ENCODE measurements around the gene PIGQ.
"Not testable (repeated sequence)": the region's sequence is repeated elsewhere in the genome, so short reads cannot be mapped to it uniquely, and the experiment has no call there.

Gene PIGQ

DNA sequence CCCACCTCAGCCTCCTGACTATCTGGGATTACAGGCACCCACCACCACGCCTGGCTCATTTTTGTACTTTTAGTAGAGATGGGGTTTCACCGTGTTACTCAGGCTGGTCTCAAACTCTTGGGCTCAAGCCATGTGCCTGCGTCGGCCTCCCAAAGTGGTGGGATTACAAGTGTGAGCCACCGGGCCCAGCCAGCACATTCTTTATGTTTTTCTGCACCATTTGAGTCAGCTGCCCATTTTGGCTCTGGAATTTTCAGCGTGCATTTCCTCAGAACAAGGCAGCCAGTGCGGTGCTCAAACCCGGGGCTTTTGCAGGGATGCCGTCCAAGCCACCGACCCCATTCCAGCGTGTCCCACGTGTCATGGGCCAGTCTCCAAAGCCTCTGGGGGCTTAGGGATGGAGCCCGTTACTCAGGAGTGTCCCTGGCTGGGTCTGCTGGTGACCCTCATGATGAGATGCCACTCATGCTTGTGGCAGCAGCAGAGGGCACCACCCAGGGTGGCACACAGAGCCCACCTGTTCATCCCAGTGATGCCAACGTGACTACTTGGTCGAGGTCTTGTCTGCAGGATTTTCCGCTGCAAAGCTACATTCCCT, 16.4 kb downstream of the PIGQ start:
- no peak for DNase-seq (ENCODE audit: low read depth, low spot score)

DNA sequence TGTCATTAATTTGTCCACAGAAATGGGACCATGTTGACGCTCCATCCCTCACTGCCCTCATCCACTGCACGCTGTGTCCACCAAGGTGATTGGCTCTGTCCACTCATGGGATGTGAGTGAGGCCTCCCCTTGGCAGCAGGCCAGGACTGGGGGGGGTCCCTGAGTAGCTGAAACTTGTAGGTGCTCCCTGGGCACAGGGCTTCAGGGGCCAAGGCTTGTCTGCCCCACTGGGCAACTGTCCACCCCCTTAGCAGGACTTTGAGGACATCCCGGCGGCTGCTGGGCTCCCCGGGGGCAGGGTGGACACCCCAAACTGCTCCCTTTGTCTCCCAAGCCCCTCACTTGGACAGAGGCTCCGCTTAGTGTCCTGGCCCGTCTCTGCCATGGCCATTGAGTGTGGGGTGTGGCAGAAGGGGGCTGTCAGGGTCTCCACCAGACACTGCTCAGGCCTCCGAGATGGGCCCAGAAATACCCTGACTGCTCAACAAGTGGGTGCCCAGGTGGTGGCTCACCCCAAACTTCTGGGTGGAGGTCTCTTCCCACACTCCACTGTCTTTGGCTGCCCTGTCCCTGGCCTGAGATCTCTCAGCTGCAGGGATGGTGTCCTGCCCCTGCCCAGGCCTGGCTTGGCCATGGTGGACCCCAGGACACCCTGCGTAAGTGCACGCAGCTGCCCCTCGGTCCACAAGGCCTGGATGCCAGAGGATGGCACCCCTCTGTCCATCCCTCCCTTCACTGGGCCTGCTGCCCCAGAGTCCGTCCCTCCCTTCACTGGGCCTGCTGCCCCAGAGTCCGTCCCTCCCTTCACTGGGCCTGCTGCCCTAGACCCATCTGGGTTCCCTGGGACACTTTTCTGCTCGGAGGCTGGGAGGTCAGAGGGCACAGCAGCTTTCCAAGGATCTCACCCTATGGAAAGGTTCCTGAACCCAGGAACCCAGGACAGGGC, 17.1 kb downstream of the PIGQ start:
- DNase-seq (ENCODE audit: low read depth, low spot score), result no peak

DNA sequence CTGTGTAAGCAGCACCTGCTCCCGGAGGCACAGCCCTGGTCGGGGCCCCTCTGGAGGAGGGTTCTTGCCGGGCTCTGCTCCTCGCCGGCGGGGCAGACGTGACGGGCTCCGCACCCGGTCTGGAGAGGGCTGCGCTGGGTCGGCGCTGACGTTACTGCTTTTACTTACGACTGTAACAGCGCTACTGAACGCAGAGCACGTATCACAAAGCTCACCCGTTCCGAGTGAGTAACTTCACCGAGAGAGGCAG, 18.8 kb downstream of the PIGQ start:
- DNase-seq (ENCODE audit: low read depth, low spot score), result no peak

DNA sequence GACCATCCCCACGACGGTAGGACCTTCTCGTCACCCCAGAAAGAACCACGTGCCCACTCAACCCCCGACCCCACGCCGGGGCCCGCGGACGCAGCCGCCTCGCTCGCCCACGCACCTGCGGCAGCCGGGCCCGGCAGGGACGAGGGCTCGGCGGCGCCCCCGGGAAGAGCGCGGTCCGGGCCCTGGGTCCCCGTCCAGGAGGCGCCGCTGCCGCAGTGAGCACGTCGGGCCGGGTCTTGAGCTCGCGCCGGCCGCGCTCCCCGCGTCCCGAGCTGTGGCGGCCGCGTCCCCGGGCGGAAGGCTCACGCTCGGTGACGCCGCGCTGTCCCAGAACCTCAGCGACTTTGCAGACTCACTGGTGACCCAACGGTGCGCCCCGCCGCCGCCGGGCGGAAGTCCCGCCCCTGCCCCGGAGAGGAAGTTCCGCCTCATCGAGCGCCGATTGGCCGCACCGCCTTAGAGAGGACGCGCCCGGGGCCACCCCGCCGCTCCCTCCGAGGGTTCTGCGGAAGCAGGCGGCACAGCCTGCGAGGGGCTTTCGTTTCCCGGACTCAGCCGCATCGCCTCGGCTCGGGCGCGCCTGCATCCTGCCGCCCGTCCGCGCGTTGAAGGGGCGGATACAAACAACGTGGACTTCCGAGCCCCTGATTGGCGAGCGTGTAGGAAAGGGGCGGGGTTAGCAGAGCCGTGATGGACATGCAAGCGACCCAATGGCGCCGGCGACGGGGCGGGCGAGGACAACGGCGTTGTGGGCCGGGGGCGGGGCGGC, 19.3 kb downstream of the PIGQ start:
- DNase-seq (ENCODE audit: low read depth, low spot score), result peak; percentile 88

DNA sequence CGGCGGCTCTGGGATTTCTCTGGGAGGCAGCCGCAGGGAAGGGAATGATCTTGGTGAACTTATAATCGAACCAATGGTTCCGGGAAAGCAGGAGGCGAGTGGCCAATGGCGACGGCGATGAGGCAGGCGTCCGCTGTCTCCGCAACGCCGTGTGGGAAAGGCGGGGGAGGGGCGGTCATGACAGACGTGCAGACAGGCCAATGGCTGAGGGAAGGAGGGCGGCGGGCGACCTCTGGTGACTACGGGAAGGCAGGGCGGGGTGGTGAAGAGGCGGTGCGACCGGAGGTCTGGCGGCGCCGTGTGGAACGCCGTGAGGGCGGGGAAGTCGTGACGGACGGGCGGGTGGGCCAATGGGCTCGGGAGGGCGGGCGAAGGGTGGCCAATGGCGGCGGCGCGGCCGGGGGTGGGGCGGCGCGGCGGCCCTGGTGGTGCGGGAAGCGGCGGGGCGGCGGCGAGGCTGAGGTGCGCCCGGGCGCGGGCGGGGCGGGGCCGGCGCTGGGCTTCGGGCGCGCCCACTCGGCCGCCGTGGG, 20.0 kb downstream of the PIGQ start, which contains the start of gene RAB40C:
Gene RAB40C (plus strand): TSS at position 409 of the 530 bp plus-strand sequence. CDS start 226 bp downstream, outside the sequence.
- DNase-seq (ENCODE audit: low read depth, low spot score), result peak; percentile 95

DNA sequence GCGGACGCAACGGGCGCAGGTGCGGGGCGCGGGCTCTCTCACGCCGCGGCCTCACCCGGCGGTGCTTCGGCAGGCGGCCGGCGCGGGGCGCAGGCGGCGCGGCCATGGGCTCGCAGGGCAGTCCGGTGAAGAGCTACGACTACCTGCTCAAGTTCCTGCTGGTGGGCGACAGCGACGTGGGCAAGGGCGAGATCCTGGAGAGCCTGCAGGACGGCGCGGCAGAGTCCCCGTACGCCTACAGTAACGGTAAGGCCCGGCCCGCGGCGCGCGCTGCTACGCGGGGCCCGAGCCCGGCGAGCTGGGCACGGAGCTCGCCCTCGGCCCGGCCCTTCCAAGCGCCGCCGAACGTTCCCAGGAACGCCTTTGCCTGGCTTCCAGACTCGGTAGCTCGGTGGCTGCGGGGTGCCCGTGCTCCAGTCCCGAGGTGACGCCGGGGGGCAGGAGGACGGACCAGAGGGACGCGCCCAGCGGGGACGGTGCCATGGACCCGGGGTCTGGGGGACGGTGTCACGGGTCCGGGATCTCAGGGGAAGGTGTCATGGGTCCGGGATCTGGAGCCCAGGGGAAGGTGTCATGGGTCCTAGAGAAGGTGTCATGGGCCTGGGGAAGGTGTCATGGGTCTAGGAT, 20.5 kb downstream of the PIGQ start:
- no peak for DNase-seq (ENCODE audit: low read depth, low spot score)

DNA sequence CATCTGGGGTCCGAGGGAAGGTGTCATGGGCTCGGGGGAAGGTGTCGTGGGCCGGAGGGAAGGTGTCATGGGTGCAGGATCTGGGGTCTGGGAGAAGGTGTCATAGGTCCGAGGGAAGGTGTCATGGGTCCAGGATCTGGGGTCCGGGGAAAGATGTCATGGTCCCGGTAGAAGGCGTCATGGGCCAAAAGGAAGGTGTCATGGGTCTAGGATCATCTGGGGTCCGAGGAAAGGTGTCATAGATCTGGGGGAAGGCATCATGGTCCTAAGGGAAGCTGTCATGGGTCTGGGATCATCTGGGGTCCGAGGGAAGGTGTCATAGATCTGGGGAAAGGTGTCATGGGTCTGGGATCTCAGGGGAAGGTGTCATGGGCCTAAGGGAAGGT, 21.0 kb downstream of the PIGQ start:
- DNase-seq (ENCODE audit: low read depth, low spot score), result no peak

DNA sequence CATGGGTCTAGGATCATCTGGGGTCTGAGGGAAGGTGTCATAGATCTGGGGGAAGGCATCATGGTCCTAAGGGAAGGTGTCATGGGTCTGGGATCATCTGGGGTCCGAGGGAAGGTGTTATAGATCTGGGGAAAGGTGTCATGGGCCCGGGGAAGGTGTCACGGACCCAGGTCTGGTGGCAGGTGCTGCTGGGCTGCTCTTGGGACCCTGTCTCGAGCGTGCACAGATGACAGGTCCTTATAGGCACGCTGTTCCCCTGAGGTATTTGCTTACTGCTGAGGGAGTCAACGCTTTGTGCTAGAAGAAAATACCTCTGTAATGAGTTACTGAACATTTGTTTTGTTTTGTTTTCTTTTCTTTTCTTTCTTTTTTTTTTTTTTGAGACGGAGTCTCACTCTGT, 21.5 kb downstream of the PIGQ start:
- DNase-seq (ENCODE audit: low read depth, low spot score), result no peak

DNA sequence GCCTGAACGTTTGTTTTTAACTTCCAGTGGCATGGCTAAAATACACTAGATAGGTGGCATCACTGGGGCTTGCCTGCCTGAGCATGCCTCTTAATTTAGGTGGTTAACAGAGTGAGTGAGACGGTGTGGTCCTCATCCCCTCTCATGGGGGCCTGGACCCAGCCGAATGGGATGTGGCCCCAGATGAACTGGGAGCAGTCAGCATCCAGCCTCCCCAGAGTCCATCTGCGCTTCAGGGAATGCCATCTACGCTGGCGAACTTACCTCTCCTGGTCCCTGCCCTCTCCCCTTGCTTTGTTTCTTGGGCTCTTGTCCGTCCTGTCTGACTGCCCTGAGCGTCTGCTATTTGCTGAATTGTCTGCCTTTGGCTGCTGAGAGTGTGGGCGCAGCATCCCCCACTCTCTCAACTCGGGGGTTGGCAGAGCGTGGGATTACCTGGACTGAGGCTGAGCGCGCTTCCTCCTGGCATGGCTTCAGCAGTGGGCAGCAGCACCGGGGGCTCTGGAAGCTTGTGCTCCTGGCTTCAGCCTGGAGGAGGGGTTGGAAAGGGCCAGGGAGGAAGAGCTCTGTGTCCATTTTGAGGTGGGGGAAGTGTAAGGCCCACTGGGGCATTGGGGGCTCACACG, 22.2 kb downstream of the PIGQ start:
- DNase-seq (ENCODE audit: low read depth, low spot score), result no peak

DNA sequence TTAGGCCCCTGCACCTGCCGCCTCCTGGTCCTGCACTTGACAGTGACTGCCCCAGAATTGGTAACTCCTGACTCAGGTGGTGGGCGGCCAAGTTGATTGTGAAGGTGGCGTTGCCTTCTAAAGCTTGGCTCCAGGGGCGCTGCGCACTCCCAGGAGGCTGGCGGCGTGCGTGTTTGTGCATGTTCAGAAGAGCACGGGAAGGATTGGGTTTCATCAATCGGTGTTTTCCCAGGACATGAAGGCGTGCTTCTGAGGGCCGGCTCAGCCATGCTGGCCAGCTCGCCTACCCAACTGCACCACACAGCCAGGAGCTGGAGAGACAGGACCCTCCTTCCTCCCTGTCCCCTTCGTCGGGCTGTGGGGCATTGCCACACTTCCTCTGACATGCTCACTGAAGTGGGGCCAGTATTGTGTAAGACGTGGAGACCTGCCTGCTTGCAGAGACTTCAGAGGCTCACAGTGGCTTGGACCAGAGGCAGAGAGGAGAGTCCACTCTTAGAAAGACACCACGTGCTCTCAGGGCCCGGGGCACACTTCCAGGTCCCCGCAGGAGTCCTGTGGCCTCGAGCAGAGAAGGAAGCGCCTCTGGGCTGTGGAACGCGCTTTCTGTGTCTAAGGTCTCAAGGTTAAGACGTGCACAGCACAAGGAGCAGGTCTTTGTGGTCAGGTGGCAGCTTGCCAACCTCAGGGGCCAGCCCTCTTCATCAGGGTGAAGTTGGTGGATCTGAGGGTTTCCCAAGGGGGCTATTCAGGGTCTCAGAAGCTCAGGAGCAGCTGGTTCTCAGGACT, 22.9 kb downstream of the PIGQ start:
- DNase-seq (ENCODE audit: low read depth, low spot score), result peak; percentile 44

DNA sequence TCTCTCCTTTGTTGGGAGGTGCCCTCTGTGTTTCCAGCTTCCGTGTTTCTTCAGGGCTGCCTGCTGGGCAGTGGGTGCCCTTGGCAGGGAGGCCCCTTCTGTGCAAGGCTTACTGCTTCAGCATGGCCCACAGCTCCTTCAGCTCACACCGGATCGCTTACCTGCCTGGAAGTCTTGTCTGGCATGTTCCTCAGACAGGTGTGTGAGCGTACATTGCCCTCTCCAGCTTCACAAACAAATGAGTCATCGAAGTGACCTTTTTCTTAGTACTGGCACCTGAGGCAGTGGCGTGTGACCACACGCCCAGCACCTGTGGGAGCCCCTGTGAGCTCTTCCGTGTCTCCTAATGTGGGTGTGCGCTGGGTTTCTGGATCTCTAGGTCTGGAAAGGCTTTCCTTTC, 23.6 kb downstream of the PIGQ start:
- no peak for DNase-seq (ENCODE audit: low read depth, low spot score)

DNA sequence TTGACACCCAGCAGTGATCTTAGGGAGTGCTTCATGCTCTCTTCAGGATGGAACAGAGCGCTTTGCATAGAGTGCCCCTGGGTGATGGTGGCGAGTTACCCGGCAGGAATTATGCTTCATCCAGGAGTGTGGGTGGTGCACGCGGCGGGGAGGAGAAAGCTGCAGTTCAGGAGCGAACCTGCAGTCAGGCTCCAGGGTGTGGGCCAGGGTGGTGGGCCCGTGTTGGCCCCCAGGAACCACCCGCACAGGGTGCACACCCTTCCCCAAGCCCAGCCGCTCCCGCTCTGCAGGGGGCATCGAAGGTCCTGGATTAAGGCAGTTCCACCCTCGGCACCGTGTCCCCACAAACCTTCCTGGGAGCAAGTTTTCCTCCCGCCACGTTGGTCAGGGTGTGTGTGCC, 24.0 kb downstream of the PIGQ start:
- DNase-seq (ENCODE audit: low read depth, low spot score), result no peak

DNA sequence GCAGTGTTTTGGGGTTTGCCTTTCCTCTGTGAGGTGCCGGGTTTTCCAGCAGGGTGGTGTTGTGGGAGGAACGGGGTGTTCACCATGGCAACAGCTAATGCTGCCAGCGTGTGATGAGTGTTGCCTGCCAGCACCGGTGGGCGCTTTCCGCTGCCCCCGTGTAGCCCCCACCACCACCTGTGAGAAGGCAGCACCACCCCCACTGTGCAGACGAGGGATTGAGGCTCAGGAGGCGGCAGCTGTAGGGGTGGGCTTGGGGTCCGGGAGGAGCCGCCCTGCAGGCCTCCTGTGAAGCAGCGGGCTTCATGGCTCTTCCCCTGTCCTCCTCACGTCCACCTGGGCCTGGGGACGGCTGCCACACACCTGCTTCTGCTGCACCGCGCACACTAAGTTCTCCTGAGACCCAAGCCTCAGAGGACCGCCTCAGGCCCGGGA, 25.3 kb downstream of the PIGQ start:
- no peak for DNase-seq (ENCODE audit: low read depth, low spot score)

DNA sequence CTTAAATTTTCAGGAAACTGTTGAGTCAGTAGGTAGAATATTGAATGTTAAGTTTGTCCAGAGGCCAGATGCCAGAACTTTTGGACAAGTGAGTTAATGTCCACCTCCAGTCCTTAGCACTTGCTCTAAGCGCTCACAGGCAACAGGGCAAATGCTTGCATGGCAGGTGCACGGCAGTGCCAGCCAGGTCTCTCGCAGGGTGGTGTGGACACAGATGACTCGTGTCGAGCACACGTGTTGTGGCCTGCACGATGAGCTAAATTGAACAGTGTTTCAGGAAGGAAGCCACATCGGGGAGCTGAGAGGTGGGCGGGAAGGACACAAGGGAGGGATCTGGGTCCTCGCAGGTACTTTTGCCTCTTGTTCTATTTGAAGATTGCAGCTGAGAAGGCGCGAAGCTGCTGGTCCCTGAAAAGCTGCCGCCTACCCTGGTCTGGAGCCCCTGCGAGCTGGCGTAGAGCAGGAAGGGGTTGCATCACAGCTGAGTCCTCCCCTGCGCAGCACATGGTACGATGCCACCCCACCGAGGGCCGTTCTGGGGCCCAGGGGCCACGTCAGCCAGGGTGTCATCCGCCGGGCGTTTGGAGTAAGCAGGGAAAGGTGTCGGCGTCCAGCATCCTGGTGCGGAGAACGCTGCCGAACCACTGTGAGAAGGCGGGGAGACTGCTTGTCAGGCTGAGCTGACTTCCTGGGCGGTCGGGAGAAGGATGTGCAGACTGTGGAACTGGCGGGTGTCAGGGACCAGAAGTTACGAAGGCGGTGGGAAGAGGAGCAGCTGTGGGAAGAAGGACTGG, 26.4 kb downstream of the PIGQ start:
- DNase-seq (ENCODE audit: low read depth, low spot score), result no peak

DNA sequence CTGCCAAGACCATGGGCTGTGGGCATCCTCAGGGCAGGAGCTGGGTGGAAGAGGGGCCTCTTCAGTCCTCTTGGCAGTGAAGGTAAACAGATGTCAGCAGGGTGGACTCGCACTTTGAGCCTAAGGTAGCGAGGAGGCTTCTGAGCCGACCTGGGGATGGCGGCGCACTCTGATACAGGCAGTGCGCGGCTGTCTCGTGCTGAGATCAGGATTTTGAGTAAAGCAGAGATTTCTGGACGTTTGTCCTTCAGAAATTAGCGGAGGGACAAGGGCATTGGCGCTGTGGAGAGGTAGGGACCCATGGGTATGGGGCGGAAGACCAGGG, 26.9 kb downstream of the PIGQ start:
- DNase-seq (ENCODE audit: low read depth, low spot score), result no peak

DNA sequence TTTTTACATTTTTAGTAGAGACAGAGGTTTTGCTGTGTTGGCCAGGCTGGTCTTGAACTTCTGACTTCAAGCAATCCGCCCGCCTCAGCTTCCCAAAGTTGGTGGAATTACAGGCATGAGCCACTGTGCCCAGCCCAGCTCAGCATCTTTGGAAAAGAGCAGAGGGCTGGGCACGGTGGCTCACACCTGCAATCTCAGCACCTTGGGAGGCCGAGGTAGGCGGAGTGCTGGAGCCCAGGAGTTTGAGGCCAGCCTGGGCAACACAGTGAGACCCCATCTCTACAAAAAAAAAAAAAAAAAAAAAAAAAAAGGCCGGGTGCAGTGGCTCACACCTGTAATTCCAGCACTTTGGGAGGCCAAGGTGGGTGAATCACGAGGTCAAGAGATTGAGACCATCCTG, 27.9 kb downstream of the PIGQ start:
- not testable (repeated sequence) for DNase-seq (ENCODE audit: low read depth, low spot score)

DNA sequence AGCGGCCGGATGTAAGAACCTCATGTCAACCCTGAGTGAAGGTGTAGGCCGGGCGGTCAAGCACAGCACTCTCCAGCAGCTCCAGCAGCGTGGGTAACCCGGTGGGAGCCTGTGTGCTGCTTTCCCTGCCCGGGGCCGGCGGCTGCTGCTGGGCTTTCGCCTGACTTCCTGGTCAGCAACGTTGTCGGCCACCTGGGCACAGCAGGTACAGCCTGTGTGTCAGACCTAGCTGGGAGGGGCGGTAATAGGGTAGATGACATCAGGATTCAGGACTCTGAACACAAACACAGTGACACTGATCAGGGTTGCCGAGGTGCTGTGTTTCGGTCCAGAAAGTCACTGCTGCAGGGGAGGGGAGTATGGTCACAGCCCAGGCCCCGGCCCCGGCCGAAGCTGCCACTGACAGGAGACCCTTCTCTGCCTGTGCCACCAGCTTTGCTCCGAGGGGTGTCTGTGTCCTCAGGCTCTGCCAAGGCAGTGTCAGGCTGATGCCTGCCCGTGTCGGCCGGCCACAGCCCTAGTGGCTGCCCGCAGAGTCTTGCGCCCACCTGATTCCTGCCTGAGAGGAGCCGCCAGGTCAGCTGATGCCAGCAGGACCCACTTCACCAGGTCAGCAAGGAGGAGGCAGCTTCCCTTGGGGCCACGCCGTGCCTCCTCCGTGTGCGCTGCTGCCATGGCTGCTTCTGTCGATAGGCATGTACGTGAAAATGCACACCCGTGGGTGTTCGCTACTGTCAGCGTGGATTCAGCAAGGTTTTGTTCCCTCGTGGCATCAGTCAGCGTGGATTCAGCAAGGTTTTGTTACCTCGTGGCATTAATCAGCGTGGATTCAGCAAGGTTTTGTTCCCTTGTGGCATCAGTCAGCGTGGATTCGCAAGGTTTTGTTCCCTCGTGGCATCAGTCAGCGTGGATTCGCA, 29.3 kb downstream of the PIGQ start:
- no peak for DNase-seq (ENCODE audit: low read depth, low spot score)

DNA sequence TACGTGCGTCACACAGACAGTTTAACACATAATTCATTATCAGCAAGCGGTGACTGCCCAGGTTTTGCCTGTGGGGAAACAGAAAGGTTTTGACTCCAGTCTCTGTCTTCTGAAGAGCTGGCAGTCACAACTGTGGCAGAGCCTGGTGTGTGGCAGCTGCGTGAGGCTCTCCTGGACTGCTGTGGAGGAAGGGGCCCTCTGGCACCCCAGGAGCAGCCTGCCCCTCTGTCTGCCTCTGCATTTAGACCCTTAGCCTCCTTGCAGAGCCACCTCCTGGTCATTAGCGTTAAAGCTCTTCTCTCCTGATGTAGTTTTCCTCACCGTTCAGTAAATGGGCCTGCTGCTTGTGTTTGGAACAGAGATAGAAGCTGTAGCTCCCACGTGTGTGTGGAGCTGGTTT, 31.0 kb downstream of the PIGQ start:
- DNase-seq (ENCODE audit: low read depth, low spot score), result no peak

DNA sequence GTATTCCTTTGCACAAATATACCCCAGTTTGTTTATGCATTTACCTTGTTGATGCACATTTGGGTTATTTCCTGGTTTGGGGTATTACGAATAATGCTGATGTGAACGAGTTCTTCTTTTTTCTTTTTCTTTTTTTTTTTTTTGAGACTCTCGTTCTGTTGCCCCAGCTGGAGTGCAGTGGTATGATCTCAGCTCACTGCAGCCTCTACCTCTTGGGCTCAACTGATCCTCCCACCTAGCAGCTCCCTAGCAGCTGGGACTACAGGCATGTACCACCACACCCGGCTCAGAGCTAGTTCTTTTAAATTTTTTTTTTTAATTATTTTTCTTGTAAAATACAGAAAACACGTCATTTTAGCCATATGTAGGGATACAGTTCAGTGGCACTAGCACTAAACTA, 34.2 kb downstream of the PIGQ start:
- no peak for DNase-seq (ENCODE audit: low read depth, low spot score)

Data from brain pericyte (primary cell).